Activated naive CD4-positive, alpha-beta T cell treated with anti-CD3 and anti-CD28 coated beads, Interleukin-2, amount 50 U/mL, for 72 hours (primary cell): Measurements from ENCODE around the gene LGR5. TPM values are rescaled to one million over a fixed set of nuclear protein-coding genes. Genes with fewer than 3 reads are reported as not detected.

Experiments used
- total RNA-seq, 2 donors: library from RNA; stranded (reverse); gene quantifications; one replicate each; pipeline ENCODE4 v1.2.3, GENCODE V29; 2022

Gene LGR5
- total RNA-seq, 2 donors from 2014 or later = not detected

Other genes starting within 250 kb of the LGR5 start
- gene ZFC3H1, start 224.1 kb downstream of the LGR5 start, total RNA-seq = 10 to 100 TPM; 71.3 to 88.8 TPM
- gene THAP2, start 224.5 kb downstream of the LGR5 start, total RNA-seq = 1 to 10 TPM; 7.2 to 7.8 TPM
- 10 to 100 TPM; 13.7 to 15.1 TPM for gene TMEM19, start 246.3 kb downstream of the LGR5 start, total RNA-seq